Esophagus (tissue), 2 donors: ENCODE results near the gene C10orf90. TPM values are rescaled to one million over a fixed set of nuclear protein-coding genes. Genes with fewer than 3 reads are reported as not detected.

Experiments used
- H3K27ac ChIP-seq, 2 donors: one replicate each; pipeline ENCODE4 v1.5.1; 2013; ENCODE audit warnings: low read depth in 2 of 2, mild to moderate bottlenecking in 2 of 2, inconsistent platforms in 1 of 2, low read length in 1 of 2, moderate library complexity in 1 of 2
- H3K27me3 ChIP-seq, 2 donors: one replicate each; pipeline ENCODE4 v1.6.1; 2013; ENCODE audit warnings: low read length in 2 of 2, control low read depth in 1 of 2, mild to moderate bottlenecking in 1 of 2; ENCODE audit not compliant: insufficient read depth in 2 of 2, control insufficient read depth in 1 of 2
- H3K36me3 ChIP-seq, 2 donors: one replicate each; pipeline ENCODE4 v1.6.1; 2013; ENCODE audit warnings: low read length in 1 of 2; ENCODE audit not compliant: control insufficient read depth in 2 of 2, insufficient read depth in 2 of 2
- H3K4me1 ChIP-seq, 2 donors: one replicate each; pipeline ENCODE4 v1.6.1; 2013; ENCODE audit warnings: low read length in 1 of 2; ENCODE audit not compliant: control insufficient read depth in 2 of 2, insufficient read depth in 2 of 2
- H3K4me3 ChIP-seq, 2 donors: one replicate each; pipeline ENCODE4 v1.5.1; 2013; ENCODE audit warnings: low read length in 2 of 2, mild to moderate bottlenecking in 2 of 2, low read depth in 1 of 2, moderate library complexity in 1 of 2
- H3K9me3 ChIP-seq, 2 donors: one replicate each; pipeline ENCODE4 v1.6.1; 2013; ENCODE audit warnings: mild to moderate bottlenecking in 2 of 2, low read depth in 1 of 2, low read length in 1 of 2, moderate library complexity in 1 of 2; ENCODE audit not compliant: control insufficient read depth in 2 of 2, insufficient read depth in 1 of 2
- WGBS, 2 donors: extraction: QIAGEN DNeasy Blood & Tissue Kit; methylation state at CpG; one replicate each; pipeline ENCODE4 v1.1.7; 2013; 5-methylcytosine and 5-hydroxymethylcytosine counted together
- polyA plus RNA-seq, 2 donors: library from polyadenylated mRNA; stranded (reverse); fragments of 200-250 nt; gene quantifications; one replicate each; pipeline ENCODE4 v1.2.3, GENCODE V29; 2013
- donor health status: healthy with polysubstance abuse.
- donor health status: Bipolar disorder and iron deficiency.

Gene C10orf90
- polyA plus RNA-seq, 2 donors, result 0.05 TPM; not detected in 1

- WGBS, 2 donors, result 82 to 85% methylated on average over 7 of the region's 7 CpGs
- Histone ChIP-seq H3K4me1 (no peaks in the 10 kb centered on the region), H3K36me3 (peaks cover 0 to 3% of the 10 kb centered on the region in 2 donors), H3K9me3 (no peaks in the 10 kb centered on the region), H3K27ac (no peak overlapping the region), H3K27me3 (peaks cover 0 to 3% of the 10 kb centered on the region in 2 donors), H3K4me3 (no peak overlapping the region)
These were observed 48.6 kb downstream of the C10orf90 start for GRCh38 chr10:126621846-126622245.

- Histone ChIP-seq H3K36me3 (no peaks in the 10 kb centered on the region), H3K27me3 (no peaks in the 10 kb centered on the region), H3K4me1 (no peaks in the 10 kb centered on the region), H3K27ac (no peak overlapping the region), H3K4me3 (no peak overlapping the region), H3K9me3 (no peaks in the 10 kb centered on the region)
- 34 to 57% methylated on average over 1 of the region's 1 CpG for WGBS, 2 donors
These were observed 52.0 kb downstream of the C10orf90 start for GRCh38 chr10:126618466-126618865.

- Histone ChIP-seq H3K4me3 (no peak overlapping the region), H3K4me1 (no peaks in the 10 kb centered on the region), H3K27ac (no peak overlapping the region), H3K27me3 (no peaks in the 10 kb centered on the region), H3K9me3 (no peaks in the 10 kb centered on the region), H3K36me3 (no peaks in the 10 kb centered on the region)
- 65 to 68% methylated on average over 3 of the region's 3 CpGs for WGBS, 2 donors
These were observed 52.8 kb downstream of the C10orf90 start for GRCh38 chr10:126617733-126618132.

- H3K27me3 ChIP-seq, result no peaks in the 10 kb centered on the region
- WGBS, 2 donors, result 90 to 96% methylated on average over 1 of the region's 1 CpG
- no peak overlapping the region for H3K27ac ChIP-seq
These were observed 53.3 kb downstream of the C10orf90 start for GRCh38 chr10:126617208-126617607.

GRCh38 chr10:126616737-126617136 lies 53.8 kb downstream of the C10orf90 start:
- Histone ChIP-seq H3K4me3 (no peak overlapping the region), H3K27me3 (no peaks in the 10 kb centered on the region), H3K4me1 (no peaks in the 10 kb centered on the region), H3K36me3 (no peaks in the 10 kb centered on the region), H3K9me3 (no peaks in the 10 kb centered on the region), H3K27ac (no peak overlapping the region)
- 45 to 56% methylated on average over 3 of the region's 3 CpGs for WGBS, 2 donors

More at GRCh38 chr10:126617208-126617607, 53.3 kb downstream of the C10orf90 start:
- Histone ChIP-seq H3K4me3 (no peak overlapping the region), H3K9me3 (no peaks in the 10 kb centered on the region), H3K4me1 (no peaks in the 10 kb centered on the region), H3K36me3 (no peaks in the 10 kb centered on the region)

GRCh38 chr10:126611303-126611702 lies 59.2 kb downstream of the C10orf90 start:
- Histone ChIP-seq H3K36me3 (no peaks in the 10 kb centered on the region), H3K27me3 (no peaks in the 10 kb centered on the region), H3K4me1 (no peaks in the 10 kb centered on the region), H3K9me3 (no peaks in the 10 kb centered on the region), H3K4me3 (no peak overlapping the region), H3K27ac (no peak overlapping the region)
- WGBS, 2 donors, result 77 to 81% methylated on average over 2 of the region's 2 CpGs

- no peaks in the 10 kb centered on the region for H3K27me3 ChIP-seq
- no peak overlapping the region for H3K4me3 ChIP-seq
- no peaks in the 10 kb centered on the region for H3K36me3 ChIP-seq
- 72 to 74% methylated on average over 4 of the region's 4 CpGs for WGBS, 2 donors
- no peaks in the 10 kb centered on the region for H3K9me3 ChIP-seq
- no peaks in the 10 kb centered on the region for H3K4me1 ChIP-seq
- H3K27ac ChIP-seq, result no peak overlapping the region
These were observed 60.9 kb downstream of the C10orf90 start for GRCh38 chr10:126609566-126609965.

GRCh38 chr10:126599949-126600682 lies 70.4 kb downstream of the C10orf90 start:
- Histone ChIP-seq H3K9me3 (no peaks in the 10 kb centered on the region), H3K27me3 (no peaks in the 10 kb centered on the region), H3K27ac (no peak overlapping the region), H3K4me1 (no peaks in the 10 kb centered on the region), H3K4me3 (no peak overlapping the region), H3K36me3 (no peaks in the 10 kb centered on the region)
- WGBS, 2 donors, result 86 to 87% methylated on average over 19 of the region's 19 CpGs

- H3K4me1 ChIP-seq, result no peaks in the 10 kb centered on the region
- H3K36me3 ChIP-seq, result no peaks in the 10 kb centered on the region
- no peak overlapping the region for H3K4me3 ChIP-seq
- H3K27ac ChIP-seq, result no peak overlapping the region
- H3K9me3 ChIP-seq, result no peaks in the 10 kb centered on the region
- 41 to 45% methylated on average over 3 of the region's 3 CpGs for WGBS, 2 donors
- H3K27me3 ChIP-seq, result no peaks in the 10 kb centered on the region
These were observed 72.5 kb downstream of the C10orf90 start for GRCh38 chr10:126598009-126598408.

GRCh38 chr10:126597211-126597610 lies 73.3 kb downstream of the C10orf90 start:
- no peaks in the 10 kb centered on the region for H3K4me1 ChIP-seq
- H3K27me3 ChIP-seq, result no peaks in the 10 kb centered on the region
- no peaks in the 10 kb centered on the region for H3K9me3 ChIP-seq
- H3K4me3 ChIP-seq, result no peak overlapping the region
- no peak overlapping the region for H3K27ac ChIP-seq
- no peaks in the 10 kb centered on the region for H3K36me3 ChIP-seq
- 60 to 76% methylated on average over 2 of the region's 2 CpGs for WGBS, 2 donors
